ENCODE data around the gene ABCF1. TPM values are rescaled to one million over a fixed set of nuclear protein-coding genes. Genes with fewer than 3 reads are reported as not detected.

ABCF1 gene
- total and polyA plus RNA-seq, 9 of the 15 experiments (the other 6 are each of a cell fraction or from before 2014, with no cell fraction given) = 41.6 to 193 (median 102) TPM

GRCh38 chr6:30555816-30556065 lies 15.5 kb upstream of the ABCF1 start (continued):
- no peak for TF ChIP-seq FOSL1 (tag; conservative IDR thresholded peaks at IDR 0.05)
- TF ChIP-seq MGA (IDR thresholded peaks at IDR 0.05) = no peak
- no peak for TF ChIP-seq MBD2 (IDR thresholded peaks at IDR 0.05; ENCODE audit: borderline replicate concordance, low read depth)
- no peak for TF ChIP-seq L3MBTL2 (IDR thresholded peaks at IDR 0.05)
- TF ChIP-seq THRB (CRISPR knock-in tag; conservative IDR thresholded peaks at IDR 0.05) = 0 out of 2 replicates have a peak, but pooled peaks have one; percentile 6
- no peak for TF ChIP-seq ZBTB49 (CRISPR knock-in tag; IDR thresholded peaks at IDR 0.05; ENCODE audit: borderline replicate concordance)
- TF ChIP-seq TFAP4 (CRISPR knock-in tag; IDR thresholded peaks at IDR 0.05; ENCODE audit: borderline replicate concordance) = no peak
- no peak for TF ChIP-seq HCFC1 (IDR thresholded peaks at IDR 0.05; ENCODE audit: low read depth, low read length)
- no peak for TF ChIP-seq MEIS2 (IDR thresholded peaks at IDR 0.05; ENCODE audit: partially characterized antibody)
- no peak for TF ChIP-seq MYBL2 (IDR thresholded peaks at IDR 0.05; ENCODE audit: low read depth)
- TF ChIP-seq MYBL2 (CRISPR knock-in tag; IDR thresholded peaks at IDR 0.05; ENCODE audit: borderline replicate concordance) = no peak
- TF ChIP-seq KDM2B (CRISPR knock-in tag; IDR thresholded peaks at IDR 0.05) = no peak

Measured in K562 (cell line).